IPS-20b (cell line): Measurements from ENCODE around the gene RARB.

Experiments used
- H3K27ac ChIP-seq: one replicate; pipeline ENCODE4 v1.5.1; 2013; ENCODE audit warnings: low read length
- H3K27me3 ChIP-seq: 2 replicates; pipeline ENCODE4 v1.6.1; 2013; ENCODE audit warnings: mild to moderate bottlenecking, low read length, inconsistent platforms; ENCODE audit not compliant: insufficient read depth
- H3K36me3 ChIP-seq: 2 replicates; pipeline ENCODE4 v1.6.1; 2013; ENCODE audit warnings: low read depth, mild to moderate bottlenecking, inconsistent platforms, low read length, moderate library complexity; ENCODE audit not compliant: insufficient read depth
- H3K4me1 ChIP-seq: 2 replicates; pipeline ENCODE4 v1.6.1; 2013; ENCODE audit warnings: mild to moderate bottlenecking, control low read depth, inconsistent platforms, low read length, moderate library complexity; ENCODE audit not compliant: insufficient read depth
- H3K4me3 ChIP-seq: 2 replicates; pipeline ENCODE4 v1.5.1; 2013; ENCODE audit warnings: mild to moderate bottlenecking, low read length, inconsistent platforms
- H3K9ac ChIP-seq: 2 replicates; pipeline ENCODE4 v1.6.1; 2013; ENCODE audit warnings: low read depth, mild to moderate bottlenecking, inconsistent platforms, low read length, moderate library complexity
- H3K9me3 ChIP-seq: 2 replicates; pipeline ENCODE4 v1.6.1; 2013; ENCODE audit warnings: mild to moderate bottlenecking, low read depth, low read length, inconsistent platforms; ENCODE audit not compliant: insufficient read depth

The RARB gene

DNA sequence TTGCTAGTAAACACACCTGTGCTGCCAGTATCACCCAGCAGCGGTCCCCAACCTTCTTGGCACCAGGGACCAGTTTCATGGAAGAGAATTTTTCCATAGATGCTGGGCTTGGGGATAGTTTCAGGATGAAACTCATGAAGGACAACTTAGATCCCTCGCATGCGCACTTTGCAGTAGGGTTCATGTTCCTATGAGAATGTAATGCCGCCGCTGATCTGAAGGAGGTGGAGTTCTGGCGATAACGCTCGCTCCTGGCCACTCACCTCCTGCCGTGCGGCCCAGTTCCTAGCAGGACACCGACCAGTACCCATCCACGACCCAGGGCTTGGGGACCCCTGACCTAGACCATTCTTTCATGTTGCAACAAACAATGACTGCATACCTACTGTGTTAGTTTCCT is 146.9 kb downstream of the RARB start:
- Histone ChIP-seq H3K27me3 (no peaks in the 10 kb centered on the region), H3K36me3 (no peaks in the 10 kb centered on the region), H3K4me1 (no peaks in the 10 kb centered on the region; the same call in 1 of the 2 replicates), H3K9ac (no peak overlapping the region), H3K4me3 (no peak overlapping the region), H3K9me3 (no peaks in the 10 kb centered on the region), H3K27ac (no peak overlapping the region)

DNA sequence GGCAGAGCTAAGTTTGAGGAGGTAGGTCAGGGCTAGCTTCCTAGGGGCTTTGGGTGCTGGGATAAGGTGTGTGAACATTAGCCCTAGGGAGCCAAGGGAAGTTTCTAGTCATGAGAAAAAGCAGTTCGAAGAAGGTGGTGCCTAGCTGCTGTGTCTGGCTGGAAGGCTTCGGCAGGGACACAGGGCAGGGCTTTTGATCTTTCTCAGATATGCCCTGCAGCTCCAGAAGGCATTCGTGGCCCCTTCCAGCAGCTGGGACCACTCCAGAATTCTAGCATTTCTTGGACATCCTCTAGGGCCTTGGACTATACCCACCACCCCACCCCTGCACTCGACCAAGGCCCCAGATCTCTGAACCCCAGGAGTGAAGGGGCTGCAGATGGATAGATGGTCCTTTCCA is 148.1 kb downstream of the RARB start:
- H3K9ac ChIP-seq: no peak overlapping the region
- H3K36me3 ChIP-seq: no peaks in the 10 kb centered on the region
- no peaks in the 10 kb centered on the region; the same call in 1 of the 2 replicates for H3K4me1 ChIP-seq
- no peaks in the 10 kb centered on the region for H3K9me3 ChIP-seq
- no peaks in the 10 kb centered on the region for H3K27me3 ChIP-seq
- H3K4me3 ChIP-seq: no peak overlapping the region
- no peak overlapping the region for H3K27ac ChIP-seq

GRCh38 chr3:25576831-25577454 is 148.9 kb downstream of the RARB start:
- H3K4me3 ChIP-seq: no peak overlapping the region
- H3K9ac ChIP-seq: no peak overlapping the region
- H3K4me1 ChIP-seq: peaks cover 2% of the 10 kb centered on the region; the same call in 1 of the 2 replicates
- no peak overlapping the region for H3K27ac ChIP-seq
- no peaks in the 10 kb centered on the region for H3K27me3 ChIP-seq
- H3K9me3 ChIP-seq: no peaks in the 10 kb centered on the region
- no peaks in the 10 kb centered on the region for H3K36me3 ChIP-seq

DNA sequence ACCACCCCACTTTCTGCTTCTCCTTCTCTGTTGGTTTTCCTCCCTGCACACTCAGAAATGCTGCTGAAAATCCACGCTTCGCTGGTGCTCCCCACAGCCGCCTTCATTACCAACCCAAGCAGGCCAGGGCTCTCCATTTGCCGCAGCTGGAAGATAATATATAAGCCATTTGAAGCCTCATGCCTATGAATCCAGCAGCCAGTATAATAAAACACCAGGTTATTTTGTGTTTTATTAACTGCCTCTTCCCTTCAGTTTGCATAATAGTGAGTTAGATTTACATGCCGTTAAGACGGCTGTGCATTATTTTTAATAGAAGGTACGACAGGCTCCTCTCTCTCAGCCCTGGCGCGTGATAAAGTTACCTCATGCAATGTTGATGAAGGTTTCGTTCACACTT is 150.0 kb downstream of the RARB start:
- no peak overlapping the region for H3K9ac ChIP-seq
- no peak overlapping the region for H3K4me3 ChIP-seq
- no peaks in the 10 kb centered on the region for H3K9me3 ChIP-seq
- no peak overlapping the region for H3K27ac ChIP-seq
- H3K4me1 ChIP-seq: peaks cover 2% of the 10 kb centered on the region; the same call in 1 of the 2 replicates
- no peaks in the 10 kb centered on the region for H3K27me3 ChIP-seq
- no peaks in the 10 kb centered on the region for H3K36me3 ChIP-seq

GRCh38 chr3:25580534-25580933 is 152.5 kb downstream of the RARB start:
- Histone ChIP-seq H3K4me3 (no peak overlapping the region), H3K4me1 (peaks cover 2% of the 10 kb centered on the region; the same call in 1 of the 2 replicates), H3K9me3 (no peaks in the 10 kb centered on the region), H3K27ac (no peak overlapping the region), H3K36me3 (no peaks in the 10 kb centered on the region), H3K27me3 (no peaks in the 10 kb centered on the region), H3K9ac (no peak overlapping the region)

- no peaks in the 10 kb centered on the region for H3K36me3 ChIP-seq
- peaks cover 2% of the 10 kb centered on the region; the same call in 1 of the 2 replicates for H3K4me1 ChIP-seq
- no peak overlapping the region for H3K4me3 ChIP-seq
- no peaks in the 10 kb centered on the region for H3K9me3 ChIP-seq
- H3K27ac ChIP-seq: no peak overlapping the region
- H3K9ac ChIP-seq: no peak overlapping the region
- H3K27me3 ChIP-seq: no peaks in the 10 kb centered on the region
Measured at GRCh38 chr3:25581335-25581734, 153.3 kb downstream of the RARB start.

- H3K36me3 ChIP-seq: no peaks in the 10 kb centered on the region
- no peak overlapping the region for H3K27ac ChIP-seq
- H3K4me3 ChIP-seq: no peak overlapping the region
- H3K4me1 ChIP-seq: peaks cover 2% of the 10 kb centered on the region; the same call in 1 of the 2 replicates
- H3K9me3 ChIP-seq: no peaks in the 10 kb centered on the region
- no peak overlapping the region for H3K9ac ChIP-seq
- H3K27me3 ChIP-seq: no peaks in the 10 kb centered on the region
Measured at GRCh38 chr3:25581823-25582222, 153.8 kb downstream of the RARB start.

- Histone ChIP-seq H3K36me3 (no peaks in the 10 kb centered on the region), H3K9me3 (no peaks in the 10 kb centered on the region), H3K27me3 (no peaks in the 10 kb centered on the region), H3K4me3 (no peak overlapping the region), H3K27ac (no peak overlapping the region), H3K4me1 (peaks cover 2% of the 10 kb centered on the region; the same call in 1 of the 2 replicates), H3K9ac (no peak overlapping the region)
Measured at GRCh38 chr3:25582242-25582641, 154.2 kb downstream of the RARB start.

- H3K9me3 ChIP-seq: no peaks in the 10 kb centered on the region
- H3K4me1 ChIP-seq: peaks cover 2% of the 10 kb centered on the region; the same call in 1 of the 2 replicates
- H3K9ac ChIP-seq: no peak overlapping the region
- H3K27me3 ChIP-seq: no peaks in the 10 kb centered on the region
- no peak overlapping the region for H3K4me3 ChIP-seq
- no peaks in the 10 kb centered on the region for H3K36me3 ChIP-seq
- no peak overlapping the region for H3K27ac ChIP-seq
Measured at GRCh38 chr3:25583343-25583742, 155.3 kb downstream of the RARB start.

- Histone ChIP-seq H3K9ac (no peak overlapping the region), H3K36me3 (no peaks in the 10 kb centered on the region), H3K4me1 (peaks cover 2% of the 10 kb centered on the region; the same call in 1 of the 2 replicates), H3K27me3 (no peaks in the 10 kb centered on the region), H3K4me3 (no peak overlapping the region), H3K27ac (no peak overlapping the region), H3K9me3 (no peaks in the 10 kb centered on the region)
Measured at GRCh38 chr3:25584011-25584789, 156.1 kb downstream of the RARB start.

DNA sequence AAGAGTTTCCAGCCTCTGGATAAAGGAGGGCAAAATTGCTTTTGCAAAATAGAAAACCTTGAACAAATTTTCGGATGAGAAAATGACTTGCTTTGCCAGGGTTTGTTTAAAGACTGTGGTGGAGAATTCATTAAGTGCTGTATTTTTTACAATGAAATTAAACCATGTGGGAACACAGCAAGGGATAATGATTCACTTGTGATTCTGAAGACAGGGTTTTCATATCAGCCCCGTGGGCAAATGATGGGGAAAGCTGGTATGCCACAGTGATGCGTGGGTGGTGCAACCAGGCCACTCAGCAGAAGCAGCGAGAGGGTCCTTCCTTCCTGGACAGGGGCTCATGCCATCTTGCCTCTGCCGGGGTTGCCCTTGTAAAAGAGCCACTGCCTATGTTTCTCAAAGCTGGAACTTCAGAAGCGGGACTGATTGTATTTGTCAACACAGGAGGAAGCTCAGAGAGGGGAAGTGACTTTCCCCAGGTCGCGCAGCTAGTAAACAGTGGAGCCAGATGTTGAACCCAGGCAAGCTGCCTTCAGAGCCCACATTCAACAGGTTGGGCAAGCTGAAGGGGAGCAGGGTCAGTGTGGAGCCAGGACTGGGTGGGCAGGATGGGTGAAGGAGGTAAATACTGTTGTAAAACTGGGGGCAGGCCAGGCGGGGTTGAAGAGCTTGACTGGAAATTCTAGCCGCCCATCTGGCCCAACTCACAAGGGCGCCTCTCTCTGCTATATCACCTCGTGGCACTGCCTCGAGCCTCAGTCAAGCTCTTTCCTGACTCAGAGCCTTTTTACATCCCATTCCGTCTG is 157.5 kb downstream of the RARB start:
- Histone ChIP-seq H3K4me3 (no peak overlapping the region), H3K27ac (no peak overlapping the region), H3K36me3 (no peaks in the 10 kb centered on the region), H3K4me1 (peaks cover 2% of the 10 kb centered on the region; the same call in 1 of the 2 replicates), H3K9me3 (no peaks in the 10 kb centered on the region), H3K27me3 (no peaks in the 10 kb centered on the region), H3K9ac (no peak overlapping the region)
